Endothelial cell of umbilical vein (primary cell): ENCODE results near the gene FAM114A2. TPM values are rescaled to one million over a fixed set of nuclear protein-coding genes. Genes with fewer than 3 reads are reported as not detected.

Experiments
- BruUV-seq: library from RNA; stranded (reverse); fragments of 400-500 nt; replicated peaks from 2 replicates; lab custom pipeline; 2021; lab: Mats Ljungman, UMichigan
- CTCF ChIA-PET: fragments of 300-600, 350-600 bp; sonication (Branson Sonifier 250); formaldehyde crosslinking; loops from one replicate; lab custom pipeline; 2021; ENCODE audit warnings: antibody characterized with exemption, inconsistent platforms; lab: Charles Lee
- POLR2A ChIA-PET: fragments of 300-600, 350-600 bp; sonication (Branson Sonifier 250); formaldehyde crosslinking; loops from one replicate; lab custom pipeline; 2021; ENCODE audit warnings: antibody characterized with exemption, inconsistent platforms; lab: Charles Lee
- DNase-seq: peaks from one replicate; pipeline ENCODE4 v3.0.0-alpha.2; 2011; ENCODE audit warnings: low read depth, low spot score
- FAIRE-seq: peaks from 2 replicates; lab custom pipeline; 2011; peaks lifted over from hg19 to GRCh38; lab: Jason Lieb, UNC
- H2AFZ ChIP-seq: 2 replicates; pipeline ENCODE4 v1.6.0; 2012; ENCODE audit warnings: low read depth, low read length, control low read depth, inconsistent platforms
- H3K27ac ChIP-seq: 2 replicates; pipeline ENCODE4 v1.5.1; 2011; ENCODE audit warnings: low read depth, mild to moderate bottlenecking, control low read depth, low read length, moderate library complexity; ENCODE audit not compliant: insufficient read depth
- H3K27me3 ChIP-seq, 2 experiments: 2 replicates each; pipeline versions ENCODE4 v1.6.0 to v1.6.1; 2011; ENCODE audit warnings: low read length in 2 of 2, mixed read lengths in 1 of 2; ENCODE audit not compliant: control insufficient read depth in 2 of 2, insufficient read depth in 2 of 2
- H3K36me3 ChIP-seq, 2 experiments: 2 replicates in 1 of 2; 3 replicates in 1 of 2; pipeline ENCODE4 v1.5.1; 2011; ENCODE audit warnings: low read length in 2 of 2, mild to moderate bottlenecking in 1 of 2, moderate library complexity in 1 of 2; ENCODE audit not compliant: control insufficient read depth in 2 of 2, insufficient read depth in 2 of 2; ENCODE audit errors: extremely low read depth in 1 of 2
- H3K4me1 ChIP-seq: 3 replicates; pipeline ENCODE4 v1.5.1; 2011; ENCODE audit warnings: mild to moderate bottlenecking, low read length; ENCODE audit not compliant: control insufficient read depth, insufficient read depth; ENCODE audit errors: extremely low read depth
- H3K4me2 ChIP-seq: 2 replicates; pipeline ENCODE4 v1.6.1; 2011; ENCODE audit warnings: low read length, control low read depth, mixed read lengths; ENCODE audit not compliant: insufficient read depth
- H3K4me3 ChIP-seq, 3 experiments: fragments of 200-600 bp in 1 of 3; sonication (generic), shearing (Covaris generic) in 1 of 3; replicated peaks in 1 of 3; 2 replicates each; pipeline ENCODE4 v1.5.1; 2011 to 2016; ENCODE audit warnings: control low read depth in 3 of 3, low read length in 3 of 3, mild to moderate bottlenecking in 2 of 3, inconsistent platforms in 1 of 3, low read depth in 1 of 3, moderate library complexity in 1 of 3; ENCODE audit not compliant: insufficient read depth in 1 of 3
- H3K79me2 ChIP-seq: 2 replicates; pipeline ENCODE4 v1.6.0; 2012; ENCODE audit warnings: low read length, inconsistent platforms; ENCODE audit not compliant: control insufficient read depth, insufficient read depth
- H3K9ac ChIP-seq: replicated peaks from 2 replicates; pipeline ENCODE3; 2011; ENCODE audit warnings: low read length, control low read depth; ENCODE audit not compliant: insufficient read depth; ENCODE audit errors: extremely low read depth
- H3K9me1 ChIP-seq: replicated peaks from 3 replicates; pipeline ENCODE4 v1.6.0; 2011; ENCODE audit warnings: mild to moderate bottlenecking, low read length; ENCODE audit not compliant: control insufficient read depth, insufficient read depth; ENCODE audit errors: extremely low read depth
- H3K9me3 ChIP-seq: replicated peaks from 2 replicates; pipeline ENCODE4 v1.5.1; 2012; ENCODE audit warnings: low read length, inconsistent platforms; ENCODE audit not compliant: control insufficient read depth, insufficient read depth
- H4K20me1 ChIP-seq: replicated peaks from 2 replicates; pipeline ENCODE3; 2011; ENCODE audit warnings: mild to moderate bottlenecking, low read length; ENCODE audit not compliant: control insufficient read depth, insufficient read depth; ENCODE audit errors: extremely low read depth
- CTCF ChIP-seq, 2 donors: IDR thresholded peaks; 1 replicate in 1 of 2; 2 replicates in 1 of 2; pipeline ENCODE4 v1.5.1; 2011; ENCODE audit warnings: low read length in 2 of 2, mild to moderate bottlenecking in 2 of 2, moderate library complexity in 2 of 2, control low read depth in 1 of 2, inconsistent platforms in 1 of 2, low read depth in 1 of 2; ENCODE audit not compliant: insufficient read depth in 1 of 2; ENCODE audit errors: extremely low read depth in 1 of 2
- EZH2 ChIP-seq: IDR thresholded peaks from 2 replicates; pipeline ENCODE4 v1.6.1; 2012; ENCODE audit warnings: borderline replicate concordance, low read depth, mild to moderate bottlenecking, moderate library complexity, low read length, inconsistent platforms; ENCODE audit not compliant: severe bottlenecking
- FOS ChIP-seq: IDR thresholded peaks from 2 replicates; pipeline ENCODE4 v1.6.1; 2011; ENCODE audit warnings: mild to moderate bottlenecking, low read length, moderate library complexity, borderline replicate concordance; ENCODE audit not compliant: insufficient read depth
- GATA2 ChIP-seq: IDR thresholded peaks from 2 replicates; pipeline ENCODE4 v1.7.0; 2011; ENCODE audit warnings: low read depth, mild to moderate bottlenecking, moderate library complexity, mixed read lengths, low read length; ENCODE audit not compliant: insufficient read length, insufficient read depth
- JUN ChIP-seq: IDR thresholded peaks from 2 replicates; pipeline ENCODE4 v1.6.1; 2011; ENCODE audit warnings: borderline replicate concordance, low read depth; ENCODE audit not compliant: insufficient read length, insufficient read depth
- MAX ChIP-seq: IDR thresholded peaks from 2 replicates; pipeline ENCODE4 v1.6.1; 2011; ENCODE audit not compliant: insufficient read depth, insufficient read length
- MYC ChIP-seq: IDR thresholded peaks from one replicate; pipeline ENCODE4 v1.6.1; 2011; ENCODE audit warnings: mild to moderate bottlenecking, low read depth, low read length
- POLR2A ChIP-seq: IDR thresholded peaks from 2 replicates; pipeline ENCODE4 v1.6.1; 2012; ENCODE audit warnings: low read depth, mild to moderate bottlenecking, control low read depth, low read length
- POLR2AphosphoS5 ChIP-seq: IDR thresholded peaks from 2 replicates; pipeline ENCODE4 v1.6.1; 2012; ENCODE audit warnings: low read depth, mild to moderate bottlenecking, control low read depth, low read length, moderate library complexity; ENCODE audit not compliant: insufficient read depth
- dilution Hi-C: fragments of 300-500 bp; cut with MboI; formaldehyde crosslinking; loops from one replicate; pipeline ENCODE4 v1.15.0; 2019; ENCODE audit warnings: low sequenced_read_pairs; ENCODE audit not compliant: extremely low pct_ligation_motif_present
- intact Hi-C: fragments of 100-400 bp; cut with micrococcal nuclease; formaldehyde crosslinking; loops from one replicate; pipeline ENCODE4 v1.10.0; 2022
- polyA plus RNA-seq, 4 experiments: library from polyadenylated mRNA; depleted of rRNA in 3 of 4; stranded (reverse) in 3 of 4; unstranded in 1 of 4; fragments of >200 nt; gene quantifications; 2 replicates each; pipeline versions ENCODE4 v1.2.1 to v1.2.3, GENCODE V29; 2011 to 2012; ENCODE audit warnings: missing spikeins in 1 of 4
- total RNA-seq: library from RNA; stranded (reverse); gene quantifications from 2 replicates; pipeline ENCODE4 v1.2.3, GENCODE V29; 2021

FAM114A2 gene
- total and polyA plus RNA-seq, 2 donors (not counting 3 experiments of a cell fraction or from before 2014, with no cell fraction given): 9.6 to 31.3 TPM

GRCh38 chr5:154084062-154084639, 45.4 kb upstream of the FAM114A2 start:
- CTCF ChIA-PET: interaction anchor here (2.1 kb wide), 1 partner anchor 12 kb away, joined by 5 read pairs; no protein-coding TSS in a partner anchor
- no peaks in the 10 kb centered on the region for H3K9me3 ChIP-seq
- no peak overlapping the region for H3K9ac ChIP-seq
- H3K36me3 ChIP-seq: no peaks in the 10 kb centered on the region
- intact Hi-C loops (no loop called here), dilution Hi-C loops (no loop called here)
- no peak overlapping the region for H3K4me3 ChIP-seq
- H3K27me3 ChIP-seq: peaks cover 5 to 7% of the 10 kb centered on the region in 2 experiments
- no peak overlapping the region for H2AFZ ChIP-seq
- H3K9me1 ChIP-seq: no peaks in the 10 kb centered on the region
- no peaks in the 10 kb centered on the region for H4K20me1 ChIP-seq
- POLR2A ChIA-PET: no interaction called here
- no peaks in the 10 kb centered on the region for H3K79me2 ChIP-seq
- no peak for FAIRE-seq
- no TSS peak for BruUV-seq
- no peak overlapping the region for H3K4me2 ChIP-seq
- no peak overlapping the region for H3K27ac ChIP-seq
- TF ChIP-seq MAX (no peak), EZH2 (no peak)
- H3K4me1 ChIP-seq: no peaks in the 10 kb centered on the region
- DNase-seq: no peak

DNA sequence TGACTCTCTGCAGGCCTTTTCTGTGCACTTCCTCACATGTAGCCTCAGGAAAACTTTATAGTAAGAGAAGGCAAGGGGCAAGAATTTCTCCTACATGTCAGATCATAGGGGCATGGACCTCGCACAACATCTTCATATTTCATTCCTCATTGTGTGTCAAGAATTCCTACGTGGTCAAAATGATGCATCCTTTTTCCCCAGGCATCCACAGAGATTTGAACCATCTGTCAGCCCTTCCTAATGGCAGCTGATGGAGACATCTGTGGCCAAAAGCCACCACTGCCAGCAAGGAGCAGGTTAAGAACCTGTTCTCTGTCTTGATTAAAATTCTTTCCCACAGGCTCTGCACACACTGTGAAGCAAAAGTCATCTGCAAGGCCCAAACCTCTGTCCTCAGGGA, 42.5 kb upstream of the FAM114A2 start:
- Histone ChIP-seq H3K36me3 (no peaks in the 10 kb centered on the region), H3K4me3 (no peak overlapping the region), H3K4me2 (no peak overlapping the region), H3K9me1 (no peaks in the 10 kb centered on the region), H2AFZ (no peak overlapping the region), H4K20me1 (peaks cover 2% of the 10 kb centered on the region), H3K79me2 (no peaks in the 10 kb centered on the region), H3K27ac (no peak overlapping the region), H3K9ac (no peak overlapping the region), H3K27me3 (peaks cover 3 to 7% of the 10 kb centered on the region in 2 experiments), H3K9me3 (no peaks in the 10 kb centered on the region), H3K4me1 (no peaks in the 10 kb centered on the region)
- FAIRE-seq: no peak
- BruUV-seq: no TSS peak
- DNase-seq: no peak
- CTCF ChIA-PET: no interaction called here
- TF ChIP-seq GATA2: no peak
- TF ChIP-seq CTCF (IDR thresholded peaks at IDR 0.05; ENCODE audit: extremely low read depth in 1 of 2, insufficient read depth in 1 of 2, low read depth in 1 of 2, low read length in 2 of 2): no peak
- TF ChIP-seq POLR2AphosphoS5: no peak
- no peak for TF ChIP-seq MYC
- TF ChIP-seq MAX: no peak
- TF ChIP-seq FOS: no peak
- no peak for TF ChIP-seq EZH2
- TF ChIP-seq JUN: no peak
- no peak for TF ChIP-seq POLR2A
- dilution Hi-C loops: no loop called here
- POLR2A ChIA-PET: no interaction called here
- intact Hi-C loops: no loop called here
